Heart right ventricle (tissue), 16 donors: ENCODE results near the gene ADTRP. TPM values are rescaled to one million over a fixed set of nuclear protein-coding genes. Genes with fewer than 3 reads are reported as not detected.

Source experiments
- ATAC-seq, 8 donors: fragments of 200-7000 bp; cut with Tn5 transposase; one replicate each; pipeline ENCODE4 v1.9.1; 2020; ENCODE audit warnings: mild to moderate bottlenecking in 8 of 8, moderate library complexity in 8 of 8, moderate number of reproducible peaks in 1 of 8
- DNase-seq, 2 donors: peaks; one replicate each; pipeline ENCODE4 v3.0.0-alpha.2; 2020
- H3K27ac ChIP-seq, 10 donors: fragments of 200-600 bp; sonication (generic) in 2 of 10; one replicate each; pipeline versions ENCODE4 v1.5.0 to v1.8.0; 2020 to 2022; ENCODE audit warnings: mild to moderate bottlenecking in 3 of 10
- H3K27me3 ChIP-seq, 7 donors: fragments of 200-600 bp; one replicate each; pipeline ENCODE4 v1.8.0; 2021 to 2022; ENCODE audit warnings: mild to moderate bottlenecking in 2 of 7
- H3K36me3 ChIP-seq, 9 donors: fragments of 200-600 bp; sonication (generic) in 1 of 9; one replicate each; pipeline versions ENCODE4 v1.5.0 to v1.8.0; 2020 to 2022; ENCODE audit warnings: mild to moderate bottlenecking in 2 of 9
- H3K4me1 ChIP-seq, 9 donors: fragments of 200-600 bp; sonication (generic) in 1 of 9; one replicate each; pipeline versions ENCODE4 v1.5.0 to v1.8.0; 2020 to 2022; ENCODE audit warnings: mild to moderate bottlenecking in 4 of 9
- H3K4me3 ChIP-seq, 10 donors: fragments of 200-600 bp; sonication (generic) in 2 of 10; one replicate each; pipeline versions ENCODE4 v1.5.0 to v1.8.0; 2020 to 2022; ENCODE audit warnings: mild to moderate bottlenecking in 7 of 10, moderate library complexity in 2 of 10
- H3K9me3 ChIP-seq, 11 donors: fragments of 200-600 bp in 10 of 11; sonication (generic) in 2 of 11; one replicate each; pipeline versions ENCODE4 v1.5.0 to v1.8.0; 2013 to 2022; ENCODE audit warnings: mild to moderate bottlenecking in 2 of 11, control low read depth in 1 of 11, moderate library complexity in 1 of 11
- WGBS, 2 donors: extraction: QIAGEN DNeasy Blood & Tissue Kit; methylation state at CpG; one replicate each; pipeline ENCODE4 v1.1.7; 2013; ENCODE audit warnings: inconsistent platforms in 1 of 2; 5-methylcytosine and 5-hydroxymethylcytosine counted together
- intact Hi-C, 10 donors: fragments of 100-400 bp; cut with DNase I; formaldehyde crosslinking; loops; one replicate each; pipeline versions ENCODE4 v1.11.1 to v1.14.2; 2022
- polyA plus RNA-seq, 2 donors: library from polyadenylated mRNA; stranded (reverse); fragments of 200-250 nt; gene quantifications; one replicate each; pipeline ENCODE4 v1.2.3, GENCODE V29; 2013
- total RNA-seq, 10 donors: library from RNA; stranded (reverse); fragmentation: NEBNext Ultra II Directional in 3 of 10; extraction: Animal tissue kit (Norgen Biotek cat#: 25700) in 3 of 10; gene quantifications; one replicate each; pipeline versions ENCODE4 v1.2.1 to v1.2.4, GENCODE V29; 2021 to 2023
- TF ChIP-seq, protein P1 (sequence below), 9 donors: fragments of 200-600 bp; sonication (generic) in 2 of 9; IDR thresholded peaks; one replicate each; pipeline versions ENCODE4 v1.5.0 to v1.8.0; 2021 to 2022; ENCODE audit warnings: antibody characterized with exemption in 9 of 9, mild to moderate bottlenecking in 5 of 9, moderate library complexity in 1 of 9
- donor health status: Arrhythmogenic right ventricular cardiomyopathy.
- donor health status: ischemic (EF 13 %, LVEDD 7.1; RV severe dilation, severe dysfunction).
- donor health status: healthy with polysubstance abuse.
- donor health status: DM: no; HTN: yes; CAD: no.
- donor health status: DM: no; HTN: no; CAD: no.
- donor health status: ischemic (EF 25% LVEDD 6.9; RV normal size, moderate dysfunction).
- donor health status: ischemic (EF 25% LVEDD 5.7; RV mildly dilated, moderate dysfunction).
- donor health status: healthy.
- donor health status: DM: yes; HTN: yes; CAD: no.
- donor health status: Ischemic cardiomyopathy.
- donor health status: ischemic (EF 35%, LVEDD 5.7; RV mildly dilated, moderate dysfunction).
- donor health status: nonischemic (EF 11% LVEDD 7.7; RV severe dilation, severe dysfunction).
- donor health status: DM: yes; HTN: yes; CAD: no.
- donor health status: PGD.
- donor health status: ischemic (EF 29% LVEDD 5.4; RV normal size, mild dysfunction).
- donor health status: nonischemic (EF 23%, LVEDD 6.1; RV moderate dilation, normal function).

Gene ADTRP
- total and polyA plus RNA-seq, 12 donors, result 0.14 to 0.37 (median 0.24) TPM; not detected in 9

- no peak for DNase-seq
- TF ChIP-seq, protein P1, sequence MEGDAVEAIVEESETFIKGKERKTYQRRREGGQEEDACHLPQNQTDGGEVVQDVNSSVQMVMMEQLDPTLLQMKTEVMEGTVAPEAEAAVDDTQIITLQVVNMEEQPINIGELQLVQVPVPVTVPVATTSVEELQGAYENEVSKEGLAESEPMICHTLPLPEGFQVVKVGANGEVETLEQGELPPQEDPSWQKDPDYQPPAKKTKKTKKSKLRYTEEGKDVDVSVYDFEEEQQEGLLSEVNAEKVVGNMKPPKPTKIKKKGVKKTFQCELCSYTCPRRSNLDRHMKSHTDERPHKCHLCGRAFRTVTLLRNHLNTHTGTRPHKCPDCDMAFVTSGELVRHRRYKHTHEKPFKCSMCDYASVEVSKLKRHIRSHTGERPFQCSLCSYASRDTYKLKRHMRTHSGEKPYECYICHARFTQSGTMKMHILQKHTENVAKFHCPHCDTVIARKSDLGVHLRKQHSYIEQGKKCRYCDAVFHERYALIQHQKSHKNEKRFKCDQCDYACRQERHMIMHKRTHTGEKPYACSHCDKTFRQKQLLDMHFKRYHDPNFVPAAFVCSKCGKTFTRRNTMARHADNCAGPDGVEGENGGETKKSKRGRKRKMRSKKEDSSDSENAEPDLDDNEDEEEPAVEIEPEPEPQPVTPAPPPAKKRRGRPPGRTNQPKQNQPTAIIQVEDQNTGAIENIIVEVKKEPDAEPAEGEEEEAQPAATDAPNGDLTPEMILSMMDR (IDR thresholded peaks at IDR 0.05), result no peak
- no peak overlapping the region for H3K4me3 ChIP-seq
- intact Hi-C loops, result loop anchor here in 1 of 10 donors (5.0 kb wide), 1 partner anchor 241 kb away; the partner anchor contains the start of gene HIVEP1
- H3K4me1 ChIP-seq, result peaks cover 0 to 35% (median 13%) of the 10 kb centered on the region in 9 donors
- H3K36me3 ChIP-seq, result no peaks in the 10 kb centered on the region
- no peak for ATAC-seq
- 90 to 93% methylated on average over 13 of the region's 13 CpGs for WGBS, 2 donors
- H3K27ac ChIP-seq, result peak overlapping the region in 8 of 10 donors; percentile 52 to 89 (median 77)
- H3K9me3 ChIP-seq, result no peaks in the 10 kb centered on the region
- peaks cover 0 to 6% (median 0%) of the 10 kb centered on the region in 7 donors for H3K27me3 ChIP-seq
Measured at GRCh38 chr6:11771473-11772048, 7.0 kb downstream of the ADTRP start.

- whole genome bisulfite sequencing, 2 donors, result 63 to 71% methylated on average over 27 of the region's 27 CpGs
- H3K36me3 ChIP-seq, result no peaks in the 10 kb centered on the region
- ATAC-seq (peak; percentile 96 to 98 (median 97)), DNase-seq (peak; percentile 86 to 88)
- peak overlapping the region; percentile 27 to 89 (median 74) for H3K27ac ChIP-seq
- H3K4me1 ChIP-seq, result peaks cover 0 to 43% (median 13%) of the 10 kb centered on the region in 9 donors
- peak overlapping the region in 1 of 10 donors; percentile 8 for H3K4me3 ChIP-seq
- H3K9me3 ChIP-seq, result no peaks in the 10 kb centered on the region
- H3K27me3 ChIP-seq, result peaks cover 0 to 6% (median 0%) of the 10 kb centered on the region in 7 donors
- TF ChIP-seq, protein P1 (IDR thresholded peaks at IDR 0.05), result no peak
- intact Hi-C loops, result loop anchor here in 1 of 10 donors (5.0 kb wide), 1 partner anchor 241 kb away; the partner anchor contains the start of gene HIVEP1
Measured at GRCh38 chr6:11770546-11771466, 7.8 kb downstream of the ADTRP start.

DNA sequence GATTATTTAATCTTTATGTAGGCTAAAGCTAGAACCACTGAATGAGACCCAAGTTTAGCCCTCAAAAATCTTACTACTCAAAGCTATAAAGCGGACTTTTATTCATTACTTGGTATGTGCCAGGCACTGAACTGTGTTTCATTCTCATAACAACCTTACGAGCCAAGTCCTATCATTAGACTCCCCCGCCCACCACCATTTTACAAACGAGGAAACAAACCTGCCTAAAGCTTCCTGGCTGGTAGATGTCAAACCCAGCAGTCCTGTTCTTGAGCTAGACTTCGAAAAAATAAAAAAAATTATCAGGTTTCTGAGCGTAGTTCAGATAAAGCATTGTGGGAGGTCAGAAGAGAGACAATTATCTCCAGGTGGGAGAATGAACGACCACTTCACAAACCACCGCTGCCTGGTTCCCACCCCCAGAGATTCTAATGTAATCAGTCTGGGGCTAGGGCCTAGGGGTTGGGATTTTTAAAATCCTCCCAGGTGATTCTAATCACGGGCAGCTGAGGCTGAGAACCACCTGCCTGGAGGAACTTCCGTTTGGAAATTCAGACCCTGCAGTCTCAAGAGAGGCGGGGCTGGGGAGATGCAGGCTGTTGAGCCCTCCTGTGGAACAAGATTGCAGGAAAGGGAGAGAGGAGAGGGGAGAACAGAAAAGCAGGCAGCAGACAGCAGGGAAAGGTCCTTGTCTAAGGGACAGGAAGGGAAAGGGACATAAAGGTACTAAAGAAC lies 8.6 kb downstream of the ADTRP start:
- intact Hi-C loops, result loop anchor here in 1 of 10 donors (5.0 kb wide), 1 partner anchor 242 kb away; the partner anchor contains the start of gene HIVEP1
- Histone ChIP-seq H3K4me1 (peaks cover 0 to 47% (median 13%) of the 10 kb centered on the region in 9 donors), H3K9me3 (no peaks in the 10 kb centered on the region), H3K27ac (peak overlapping the region in 9 of 10 donors; percentile 52 to 89 (median 74)), H3K27me3 (peaks cover 0 to 6% (median 0%) of the 10 kb centered on the region in 7 donors), H3K36me3 (no peaks in the 10 kb centered on the region), H3K4me3 (peak overlapping the region in 1 of 10 donors; percentile 8)
- TF ChIP-seq, protein P1 (IDR thresholded peaks at IDR 0.05), result no peak
- DNase-seq (no peak), ATAC-seq (no peak)
- 70 to 74% methylated on average over 11 of the region's 11 CpGs for WGBS, 2 donors

DNA sequence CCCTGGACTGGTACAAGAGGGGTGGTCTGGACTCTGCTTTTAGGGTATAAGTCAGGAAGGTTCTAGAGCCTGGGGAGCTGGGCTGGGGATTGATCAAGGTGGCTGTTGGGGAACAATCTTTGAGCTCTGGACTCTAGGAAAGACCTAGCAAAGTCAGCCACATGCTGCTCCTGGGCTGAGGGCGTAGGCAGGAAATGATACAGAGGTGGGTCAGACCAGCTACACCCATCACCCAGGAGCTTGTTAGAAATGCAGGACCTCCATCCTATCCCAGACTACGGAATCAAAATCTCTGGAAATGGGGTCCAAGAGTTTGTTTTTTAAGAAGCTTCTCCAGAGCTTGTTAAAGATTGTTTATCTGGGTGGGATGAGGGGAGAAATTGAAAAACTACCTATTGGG lies 9.4 kb downstream of the ADTRP start:
- H3K4me3 ChIP-seq, result no peak overlapping the region
- ATAC-seq, result no peak
- H3K4me1 ChIP-seq, result peaks cover 0 to 47% (median 13%) of the 10 kb centered on the region in 9 donors
- TF ChIP-seq, protein P1 (IDR thresholded peaks at IDR 0.05), result no peak
- H3K27me3 ChIP-seq, result peaks cover 0 to 6% (median 0%) of the 10 kb centered on the region in 7 donors
- DNase-seq, result no peak
- H3K36me3 ChIP-seq, result no peaks in the 10 kb centered on the region
- H3K27ac ChIP-seq, result no peak overlapping the region
- intact Hi-C loops, result no loop called here
- no peaks in the 10 kb centered on the region for H3K9me3 ChIP-seq
- 97 to 98% methylated on average over 2 of the region's 2 CpGs for WGBS, 2 donors
